ELF-1 (cell line): ENCODE results near the gene MAP3K14.

Experiments
- DNase-seq: peaks from one replicate; pipeline ENCODE4 v3.0.0-alpha.2; 2016; ENCODE audit warnings: low read depth, low spot score

Gene MAP3K14

DNA sequence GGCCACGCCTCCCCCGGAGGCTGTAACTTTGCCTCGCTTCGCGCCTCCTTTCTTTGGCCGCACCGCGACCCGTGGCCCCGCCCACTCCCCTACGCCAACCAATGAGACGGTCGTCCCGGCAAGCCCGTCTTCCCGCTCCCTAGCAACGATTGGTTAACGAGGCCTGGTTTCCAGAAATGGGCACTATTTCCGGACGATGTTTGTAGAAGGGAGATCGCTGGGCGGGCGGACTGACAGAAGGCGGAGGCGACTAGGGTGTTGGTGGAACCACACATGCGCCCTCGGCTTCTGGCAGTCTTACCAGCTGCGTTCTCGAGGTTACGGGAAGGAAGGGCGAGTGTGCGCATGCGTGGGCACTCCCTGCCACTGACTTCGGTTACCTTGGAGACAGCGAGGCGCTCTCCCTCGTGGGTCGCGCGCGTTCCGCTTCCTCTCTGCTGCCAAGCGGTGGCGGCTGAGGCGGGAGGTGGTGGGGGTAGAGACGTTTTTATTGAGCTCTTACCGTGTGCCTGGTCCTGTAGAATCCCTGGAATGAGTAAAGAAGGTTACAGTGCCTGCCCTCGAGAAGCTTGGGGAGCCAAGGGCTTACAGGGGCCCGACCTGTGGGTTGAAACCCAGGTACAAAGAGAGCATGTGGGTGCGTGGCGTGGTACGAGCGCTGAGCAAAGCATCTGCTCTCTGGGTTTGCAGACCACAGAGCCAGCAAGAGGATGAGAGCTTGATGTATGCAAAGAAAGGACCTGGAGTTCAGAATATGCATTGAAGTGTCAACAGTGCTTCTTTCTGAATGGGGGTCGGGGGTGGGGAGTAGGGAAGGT is 500 bp upstream of the MAP3K14 start:
- DNase-seq, result peak; percentile 100

DNA sequence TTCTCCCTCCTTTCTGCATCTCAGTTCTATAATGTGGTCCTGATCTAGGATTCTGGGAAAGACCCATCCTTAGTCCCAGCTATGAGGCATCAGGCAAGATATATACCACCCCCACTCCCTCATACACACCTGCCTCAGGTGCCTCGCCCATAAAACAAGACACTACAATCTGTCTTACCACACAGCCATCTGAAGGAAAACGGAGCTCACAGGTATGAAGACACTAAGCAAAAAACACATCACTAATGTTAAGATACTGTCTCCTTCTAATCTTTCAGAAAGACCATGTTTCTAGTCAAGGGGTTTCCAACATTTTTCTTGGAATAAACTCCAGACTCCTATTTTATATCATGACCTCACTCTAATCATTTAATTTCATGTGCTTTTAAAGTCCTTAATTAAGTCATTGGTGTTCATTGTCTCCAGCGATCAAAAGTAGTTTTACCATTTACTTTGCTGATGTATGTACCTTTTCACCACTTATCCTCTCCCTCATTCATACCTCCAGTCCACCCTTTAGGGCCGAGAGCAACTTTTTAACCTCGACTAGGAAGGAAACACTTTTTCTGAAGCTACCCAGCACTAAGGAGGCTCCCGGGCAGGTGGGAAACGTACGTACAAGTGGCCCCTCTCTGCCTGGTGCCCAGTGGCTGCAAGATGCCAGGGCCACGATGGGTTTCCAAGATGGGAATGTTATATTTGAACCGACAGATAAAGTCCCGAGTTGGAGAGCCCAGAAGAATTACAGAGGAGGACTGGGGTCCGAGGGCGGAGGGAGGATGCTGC is 979 bp downstream of the MAP3K14 start:
- no peak for DNase-seq

DNA sequence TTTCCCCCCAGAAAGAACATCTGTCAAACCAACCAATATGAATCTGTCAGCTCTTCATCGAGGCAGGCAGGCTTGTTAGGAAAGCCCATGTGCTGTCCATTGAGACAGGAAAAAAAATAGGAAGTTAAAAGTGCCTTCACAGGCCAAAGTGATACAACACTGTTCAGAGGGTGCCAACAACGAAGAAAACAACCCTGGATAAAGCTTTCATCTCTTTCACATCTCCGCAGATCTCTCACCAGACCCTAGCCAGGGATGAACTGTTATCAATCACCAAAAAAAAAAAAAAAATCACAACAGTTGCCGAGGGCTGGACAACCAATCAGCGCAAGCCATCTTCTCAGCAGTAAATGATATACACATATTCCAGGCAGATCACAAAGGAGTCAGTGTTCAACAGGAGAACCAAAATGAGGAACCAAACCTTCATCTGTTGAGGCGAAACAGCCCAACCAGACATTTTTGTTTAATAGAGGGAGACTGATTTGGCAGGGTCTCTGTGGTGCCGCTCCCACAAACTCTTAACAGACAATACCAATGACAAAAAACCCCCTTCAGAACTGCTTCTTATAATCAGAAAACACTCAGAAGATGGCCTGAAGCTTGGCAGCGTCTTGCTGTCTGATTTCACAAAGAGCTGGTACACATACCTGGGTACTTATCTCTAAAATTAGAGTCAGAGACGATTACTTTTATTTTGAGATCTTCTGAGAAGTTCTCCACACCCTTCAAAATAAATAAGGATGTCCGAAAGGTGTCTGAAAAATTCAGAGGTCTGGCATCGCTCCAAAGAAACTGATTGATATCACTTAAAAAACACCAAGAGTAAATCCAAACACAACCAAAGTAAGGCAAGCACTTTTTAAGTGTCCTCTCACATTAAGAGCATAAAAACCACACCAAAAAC is 1.8 kb downstream of the MAP3K14 start:
- no peak for DNase-seq

DNA sequence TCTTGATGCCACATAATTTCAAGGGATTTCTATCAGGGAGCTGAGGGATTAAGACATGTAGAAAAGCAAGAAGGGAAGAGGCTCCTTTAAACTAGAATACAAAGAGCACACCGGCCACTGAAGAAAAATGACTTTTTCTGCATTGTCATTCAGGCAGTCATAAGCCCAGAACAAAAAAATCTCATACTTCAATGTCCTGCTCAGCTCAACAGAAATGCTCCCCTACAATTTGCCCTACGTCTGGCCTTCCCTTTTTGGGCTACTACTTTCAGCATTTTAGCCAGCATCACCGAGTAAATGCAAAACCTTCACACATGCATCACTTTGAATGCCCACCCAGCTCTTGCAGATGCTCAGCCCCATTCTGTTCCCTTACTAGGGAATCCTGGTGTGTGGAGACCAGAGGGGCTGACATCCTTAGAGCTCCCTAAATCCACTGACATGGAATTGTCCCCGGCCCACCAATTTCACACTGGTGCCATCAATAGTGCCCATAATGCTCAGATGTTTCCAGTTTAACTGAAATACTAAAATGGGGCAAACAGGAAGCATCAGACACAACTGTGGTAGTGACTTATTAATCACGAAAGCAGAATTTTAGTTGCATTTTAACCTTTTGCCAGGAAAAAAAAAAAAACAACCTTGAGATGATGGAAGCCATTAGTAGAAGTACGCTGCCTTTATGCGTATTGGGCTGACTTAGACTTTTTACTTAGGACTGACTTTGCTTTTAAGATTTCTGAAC is 2.7 kb downstream of the MAP3K14 start:
- no peak for DNase-seq

DNA sequence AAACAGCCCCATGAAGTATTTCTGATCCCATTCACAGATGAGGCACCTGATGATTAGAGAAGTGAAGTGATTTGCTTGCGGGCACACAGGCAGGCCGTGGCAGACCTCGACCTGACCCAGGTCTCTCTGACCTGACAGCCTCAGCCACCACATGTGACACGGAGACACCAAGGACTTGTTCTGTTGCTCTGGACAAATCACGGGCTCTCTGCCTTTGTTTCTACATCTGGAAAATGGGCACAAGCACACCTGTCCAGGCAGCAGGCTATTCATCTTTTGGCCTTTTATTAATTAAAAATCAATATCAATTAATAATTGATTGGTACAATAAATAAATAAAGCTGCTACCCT is 3.4 kb downstream of the MAP3K14 start:
- DNase-seq, result no peak

DNA sequence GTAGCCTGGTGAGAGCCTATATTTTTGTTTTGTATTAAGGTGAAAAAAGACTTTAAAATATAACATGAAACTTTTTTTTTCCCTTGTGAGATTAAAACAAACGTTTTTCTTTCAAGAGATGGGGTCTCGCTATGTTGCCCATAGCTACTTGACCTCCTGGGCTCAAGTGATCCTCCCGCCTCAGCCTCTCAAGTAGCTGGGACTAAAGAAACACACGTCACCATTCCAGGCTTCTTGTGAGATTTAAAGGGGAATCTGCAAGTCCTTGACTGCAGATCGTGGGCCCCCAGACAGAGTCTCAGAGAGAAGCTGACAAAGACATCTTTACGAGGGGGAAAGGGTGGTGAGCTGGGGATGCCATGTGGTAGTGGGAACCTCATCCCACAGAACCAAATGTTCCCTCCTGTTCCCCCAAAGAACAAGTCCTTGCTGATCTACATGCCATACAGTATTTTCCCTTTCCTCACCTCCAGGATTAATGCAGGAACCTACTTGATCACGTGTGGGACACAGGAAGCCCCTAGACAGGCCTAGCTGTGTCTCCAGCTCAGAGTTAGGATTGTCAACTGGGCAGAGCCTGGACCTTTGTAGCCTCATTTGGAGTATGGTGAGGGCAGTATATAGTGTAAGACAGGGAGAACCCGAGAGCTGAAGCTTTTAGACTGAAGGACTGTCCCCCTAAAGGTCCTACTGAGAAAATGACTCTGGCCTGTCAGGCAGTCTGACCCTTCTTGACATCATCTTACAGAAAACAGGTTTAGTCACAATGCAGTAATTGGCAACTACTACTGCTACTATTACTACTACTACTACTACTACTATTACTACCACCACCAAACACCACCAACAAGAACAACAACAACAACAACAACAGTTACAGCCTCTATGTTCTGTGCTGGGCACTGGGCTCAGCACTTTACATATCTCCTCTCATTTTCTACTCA is 4.1 kb downstream of the MAP3K14 start:
- DNase-seq, result no peak

DNA sequence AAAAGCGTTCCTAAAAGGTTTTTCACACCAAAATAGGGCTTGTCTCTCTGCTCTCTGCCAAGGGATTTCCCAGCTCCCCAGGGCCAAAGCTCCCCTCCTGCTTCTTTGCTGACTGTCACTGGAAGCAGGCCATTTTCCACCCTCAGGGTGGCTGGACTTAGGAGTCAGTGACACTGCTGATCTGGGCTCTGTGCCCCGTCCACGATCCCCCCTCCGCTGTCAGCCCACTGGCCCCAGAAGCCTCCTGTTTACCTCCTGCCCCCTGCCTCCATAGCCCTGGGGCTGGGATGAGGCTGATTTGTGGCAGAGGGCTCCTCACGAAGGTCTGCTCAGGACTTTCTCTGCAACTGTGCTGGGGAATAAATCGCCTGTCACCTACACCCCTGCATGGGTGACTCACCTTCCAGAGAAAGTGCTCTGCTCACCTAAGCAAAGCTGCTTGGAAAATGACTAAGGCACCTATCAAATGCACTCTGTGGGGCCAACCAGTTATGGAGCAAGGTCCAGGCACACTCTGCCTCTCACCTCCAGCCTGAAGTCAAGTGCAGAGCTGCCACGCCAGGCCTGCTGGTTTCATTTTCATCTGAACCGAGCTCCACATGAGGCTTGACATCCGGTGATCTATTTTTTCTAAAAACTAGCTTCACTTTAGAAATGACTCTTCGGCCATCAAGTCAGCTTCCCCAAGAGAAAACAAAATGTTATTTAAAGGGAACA is 4.9 kb downstream of the MAP3K14 start:
- DNase-seq, result peak; percentile 64

DNA sequence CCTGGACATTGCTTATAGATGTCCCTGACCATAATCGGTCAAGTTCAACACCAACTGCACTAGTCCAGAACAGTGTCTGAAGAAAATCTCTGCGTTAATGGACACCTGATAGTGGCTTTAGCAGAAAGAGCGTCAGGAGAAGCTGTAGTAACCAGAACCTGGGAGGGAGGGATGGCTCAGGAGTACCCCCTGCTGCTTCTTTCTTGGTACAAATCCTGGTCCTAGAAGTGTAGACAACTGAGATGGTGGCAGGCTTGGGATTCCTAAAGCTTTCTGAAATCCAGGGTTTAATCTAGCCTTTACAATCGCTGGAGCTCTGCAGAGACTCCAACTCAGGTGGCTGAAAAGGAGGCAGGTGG is 5.4 kb downstream of the MAP3K14 start:
- DNase-seq, result no peak

DNA sequence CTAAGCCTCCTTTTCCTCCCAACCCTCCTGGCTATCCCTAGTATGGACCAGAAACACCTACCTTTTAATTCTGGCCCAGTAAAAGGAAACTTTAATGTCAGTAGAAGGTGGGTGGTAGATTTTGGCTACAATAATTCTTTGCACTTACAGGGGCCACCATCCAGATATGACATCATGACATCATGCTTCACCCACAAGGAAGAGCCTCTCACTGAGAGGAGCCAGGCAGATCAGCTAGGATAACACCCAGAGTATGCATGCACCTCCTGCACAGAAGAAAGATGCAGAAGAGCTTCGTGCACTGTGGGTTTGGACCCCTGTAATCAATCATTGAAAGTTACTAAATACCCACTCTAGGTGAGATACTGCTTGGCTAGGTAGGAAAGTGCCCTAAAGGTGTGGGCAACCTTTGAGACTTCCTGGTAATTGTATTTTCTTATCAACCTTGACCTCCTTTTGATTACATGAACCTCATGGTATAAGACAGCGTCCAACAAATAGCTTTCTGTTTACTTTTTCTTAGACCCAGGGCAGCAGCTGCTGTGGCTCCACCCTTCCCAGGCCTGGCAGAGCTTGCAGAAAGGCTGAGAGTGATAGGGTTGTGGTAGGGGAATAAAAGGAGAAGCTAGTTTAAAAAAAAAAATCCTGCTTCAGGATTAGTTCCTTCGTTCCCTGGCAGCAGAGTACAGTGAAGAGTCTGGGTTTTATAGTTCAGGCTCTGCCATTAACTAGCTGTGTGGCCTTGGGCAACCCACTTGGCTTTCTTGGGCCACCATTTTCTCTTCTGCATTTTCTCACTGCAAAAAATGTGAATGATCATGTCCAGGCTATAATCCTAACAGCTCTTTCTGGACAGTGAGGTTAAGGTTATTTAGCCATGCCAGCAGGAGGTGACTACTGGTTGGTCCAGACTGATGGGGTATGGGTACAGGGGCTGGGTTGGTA is 6.2 kb downstream of the MAP3K14 start:
- DNase-seq, result no peak

DNA sequence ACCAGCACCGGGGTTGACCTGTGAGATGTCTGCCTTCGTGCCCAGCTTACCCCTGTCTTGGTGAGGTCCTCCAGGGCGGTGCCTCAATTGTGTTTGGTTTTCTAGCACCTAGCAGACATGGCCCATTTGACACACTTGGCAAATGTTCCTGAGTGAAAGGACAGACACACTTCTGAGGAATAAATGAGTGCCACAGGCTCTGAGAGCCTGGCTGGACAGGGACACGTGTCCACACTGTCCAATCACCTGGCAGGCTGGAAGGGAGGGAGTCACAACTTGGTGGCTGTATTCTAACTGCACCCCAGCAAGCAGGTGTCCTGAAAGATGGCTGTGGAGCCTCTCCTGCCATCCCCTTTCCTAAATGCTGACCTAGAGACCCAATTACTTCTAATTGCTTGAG is 7.4 kb downstream of the MAP3K14 start:
- DNase-seq, result no peak

DNA sequence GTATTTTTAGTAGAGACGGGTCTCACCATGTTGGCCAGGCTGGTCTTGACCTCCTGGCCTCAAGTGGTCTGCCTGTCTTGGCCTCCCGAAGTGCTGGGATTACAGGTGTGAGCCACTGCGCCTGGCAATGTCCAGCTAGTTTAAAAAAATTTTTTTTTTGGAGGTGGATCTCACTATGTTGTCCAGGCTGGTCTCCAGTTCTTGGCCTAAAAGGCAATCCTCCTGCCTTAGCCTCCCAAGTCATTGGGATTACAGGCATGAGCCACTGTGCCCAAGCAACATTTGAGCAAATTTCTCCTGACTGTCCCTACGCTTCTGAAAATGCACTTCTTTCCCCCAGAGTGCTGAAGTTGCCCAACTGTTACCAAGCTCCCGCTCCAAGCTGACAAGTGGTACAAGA is 8.0 kb downstream of the MAP3K14 start:
- no peak for DNase-seq

DNA sequence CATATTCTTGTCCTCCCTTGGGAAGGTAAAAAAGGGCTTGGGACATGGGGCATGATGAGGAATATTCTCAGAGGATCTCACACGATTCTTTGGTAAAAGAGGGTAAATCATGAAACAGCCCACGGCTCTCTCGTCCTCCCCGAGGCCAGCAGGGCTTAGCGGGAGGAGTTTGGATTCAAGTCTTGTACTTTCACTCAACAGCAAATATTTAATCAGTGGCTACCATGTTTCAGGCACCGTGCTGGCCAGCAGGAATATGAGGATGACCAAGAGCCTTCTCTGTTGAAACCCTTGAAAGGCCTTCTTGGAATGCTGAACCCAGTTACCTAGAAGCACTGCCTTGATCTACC is 8.8 kb downstream of the MAP3K14 start:
- no peak for DNase-seq

DNA sequence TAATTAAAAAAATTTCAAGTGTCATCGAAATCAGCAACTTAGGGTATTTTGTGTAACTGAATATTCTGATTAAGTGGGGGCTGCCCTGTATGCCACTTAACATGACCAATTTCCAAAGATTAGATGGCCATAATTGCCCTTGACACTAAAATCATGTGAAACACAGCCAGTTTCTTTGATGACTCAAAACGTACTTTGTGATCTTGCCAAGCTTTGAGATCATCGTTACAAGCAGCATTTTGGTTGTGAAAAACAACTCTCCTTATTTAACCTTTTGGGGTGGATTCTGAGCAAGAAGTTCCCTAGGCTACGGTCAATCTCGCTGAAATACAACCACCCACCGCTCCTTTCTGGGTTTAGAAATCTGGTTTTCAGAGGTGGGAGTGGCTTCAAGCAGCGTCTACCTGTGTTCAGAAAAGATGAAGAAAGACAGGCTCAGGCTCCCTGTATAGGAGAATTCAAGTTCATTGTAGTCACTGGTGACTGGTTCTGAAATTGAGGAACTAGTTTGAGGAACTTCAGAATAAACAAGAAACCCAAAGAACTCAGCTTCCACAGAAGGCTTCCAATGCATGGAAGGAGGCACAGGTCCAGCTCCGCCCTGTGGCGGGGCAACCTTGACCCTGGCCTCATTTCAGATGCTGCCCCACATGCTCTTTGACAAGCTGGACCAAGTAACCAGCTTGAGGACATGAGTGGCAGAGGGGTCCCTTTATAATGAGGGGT is 9.4 kb downstream of the MAP3K14 start:
- no peak for DNase-seq

DNA sequence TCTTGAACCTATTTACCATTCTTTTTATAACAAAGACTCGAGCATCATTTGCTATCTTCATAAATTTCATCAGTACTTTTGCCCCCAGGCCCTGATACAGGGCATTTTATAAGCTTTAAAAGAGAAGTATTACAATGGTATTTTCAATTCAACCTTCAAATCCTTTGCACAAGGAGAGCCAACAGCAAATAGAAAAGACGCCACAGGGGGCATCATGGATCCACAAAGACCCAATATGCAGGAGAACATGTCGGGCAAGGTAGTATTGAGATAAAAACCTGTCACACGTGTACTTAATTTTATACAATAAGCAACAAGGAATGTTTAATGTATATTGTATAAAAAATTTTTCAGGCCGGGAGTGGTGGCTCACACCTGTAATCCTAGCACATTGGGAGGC is 10.2 kb downstream of the MAP3K14 start:
- no peak for DNase-seq

DNA sequence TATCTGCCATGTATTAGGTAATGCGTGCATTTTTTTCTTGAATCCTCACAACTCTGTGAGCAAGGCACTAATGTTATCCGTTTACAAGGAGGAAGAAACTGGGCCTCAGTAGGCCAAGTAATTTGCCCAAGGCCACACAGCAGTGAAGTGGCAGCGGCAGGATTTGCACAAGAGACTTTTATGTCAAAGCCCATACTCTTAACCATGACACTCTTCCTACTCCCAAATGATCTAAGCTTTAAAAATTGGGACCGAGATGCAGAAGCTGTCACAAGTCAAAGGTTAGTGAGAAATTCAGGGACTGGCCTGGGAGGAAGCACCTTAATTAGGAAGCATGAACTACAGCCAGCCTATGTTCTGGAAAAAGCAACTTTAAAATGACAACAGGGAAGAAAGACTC is 10.7 kb downstream of the MAP3K14 start:
- DNase-seq, result no peak

DNA sequence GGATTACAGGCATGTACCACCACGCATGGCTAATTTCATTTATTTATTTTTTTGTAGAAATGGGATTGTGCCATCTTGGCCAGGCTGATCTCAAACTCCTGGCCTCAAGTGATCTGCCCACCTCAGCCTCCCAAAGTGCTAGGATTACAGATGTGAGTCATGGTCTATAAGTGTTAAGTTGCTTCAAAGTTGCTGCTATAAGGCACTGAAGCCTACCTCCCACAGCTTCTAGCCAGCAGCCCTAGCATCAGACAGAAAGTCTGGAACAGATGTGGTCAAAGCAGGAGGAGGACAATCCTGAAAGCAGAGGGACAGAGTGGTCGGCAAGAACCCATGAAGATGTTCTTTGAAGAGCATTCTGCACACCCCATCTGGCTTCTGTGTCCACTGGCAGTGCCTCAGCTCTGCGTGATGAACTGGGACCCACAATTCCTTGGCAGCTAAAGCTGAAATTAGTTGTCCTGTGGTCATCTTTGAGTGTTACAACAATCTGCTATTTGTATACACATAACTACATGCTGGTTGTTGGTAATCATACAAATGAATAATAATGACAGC is 11.2 kb downstream of the MAP3K14 start:
- no peak for DNase-seq

DNA sequence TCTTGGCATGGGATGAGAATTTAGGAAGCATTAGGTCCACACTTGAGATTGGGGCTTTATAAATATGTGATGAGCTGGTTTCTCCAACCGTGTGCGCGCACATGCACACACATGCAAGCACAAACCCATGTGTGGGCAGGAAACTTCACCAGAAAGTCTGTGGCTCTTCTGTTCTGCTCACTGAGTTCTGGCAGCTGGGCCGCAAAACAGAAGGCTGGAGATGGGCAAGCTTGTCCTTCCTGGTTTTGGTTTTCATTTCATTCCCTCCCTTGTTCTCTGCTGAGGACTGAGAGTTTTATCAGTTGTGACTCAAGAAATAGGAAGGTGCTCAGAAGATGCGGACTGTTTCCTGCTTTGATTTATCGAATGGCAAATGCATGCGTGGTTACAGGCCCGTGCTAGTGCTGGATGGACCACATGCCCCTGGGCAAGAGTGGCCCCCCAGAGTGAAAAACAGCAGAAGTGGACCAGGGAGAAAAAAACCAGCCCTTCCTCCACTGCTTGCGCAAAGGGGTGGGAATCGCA is 14.1 kb downstream of the MAP3K14 start:
- no peak for DNase-seq
